CD4-positive, alpha-beta T cell (primary cell): Measurements from ENCODE around the gene SIAH1. TPM values are rescaled to one million over a fixed set of nuclear protein-coding genes. Genes with fewer than 3 reads are reported as not detected.
A peak's percentile ranks its signal among the peaks of the same experiment; 100 is the strongest.

Experiments
- ATAC-seq: fragments of 200-7000 bp; cut with Tn5 transposase; one replicate; pipeline ENCODE4 v1.10.0; 2022; ENCODE audit warnings: mild to moderate bottlenecking; ENCODE audit not compliant: poor library complexity
- CTCF ChIA-PET: fragments of 350-600 bp; sonication (Branson Sonifier 250); formaldehyde crosslinking; loops from one replicate; lab custom pipeline; 2021; ENCODE audit warnings: antibody characterized with exemption, inconsistent platforms; lab: Charles Lee
- POLR2A ChIA-PET: fragments of 350-600 bp; sonication (Branson Sonifier 250); formaldehyde crosslinking; loops from one replicate; lab custom pipeline; 2021; ENCODE audit warnings: antibody characterized with exemption, inconsistent platforms; lab: Charles Lee
- DNase-seq, 14 experiments: peaks; one replicate each; pipeline ENCODE4 v3.0.0-alpha.2; 2013 to 2020; ENCODE audit warnings: mixed read lengths in 2 of 14
- H3K27ac ChIP-seq, 2 donors: one replicate each; pipeline versions ENCODE4 v1.5.1 to v1.7.0; 2013; ENCODE audit warnings: low read length in 2 of 2, low read depth in 1 of 2, mild to moderate bottlenecking in 1 of 2
- H3K27me3 ChIP-seq, 2 experiments: 1 replicate in 1 of 2; 2 replicates in 1 of 2; pipeline versions ENCODE4 v1.6.1 to v1.7.0; 2013; ENCODE audit warnings: low read length in 2 of 2, control low read depth in 1 of 2, mild to moderate bottlenecking in 1 of 2, moderate library complexity in 1 of 2; ENCODE audit not compliant: insufficient read depth in 2 of 2, control insufficient read depth in 1 of 2
- H3K36me3 ChIP-seq: one replicate; pipeline ENCODE4 v1.6.1; 2013; ENCODE audit warnings: low read length, control low read depth; ENCODE audit not compliant: insufficient read depth
- H3K4me1 ChIP-seq: one replicate; pipeline ENCODE4 v1.6.1; 2013; ENCODE audit warnings: low read length, control low read depth; ENCODE audit not compliant: insufficient read depth
- H3K4me3 ChIP-seq: one replicate; pipeline ENCODE4 v1.5.1; 2013; ENCODE audit warnings: mild to moderate bottlenecking, low read length, moderate library complexity
- H3K9me3 ChIP-seq, 2 experiments: 1 replicate in 1 of 2; 2 replicates in 1 of 2; pipeline versions ENCODE4 v1.6.1 to v1.7.0; 2013; ENCODE audit warnings: low read length in 2 of 2, mild to moderate bottlenecking in 2 of 2, control low read depth in 1 of 2, moderate library complexity in 1 of 2; ENCODE audit not compliant: control insufficient read depth in 1 of 2, insufficient read depth in 1 of 2
- H3K27ac Mint-ChIP-seq: one replicate; pipeline ENCODE4 v1.8.0; 2020; ENCODE audit warnings: mixed read lengths
- H3K27me3 Mint-ChIP-seq: one replicate; pipeline ENCODE4 v1.8.0; 2021; ENCODE audit warnings: mixed read lengths
- H3K36me3 Mint-ChIP-seq: one replicate; pipeline ENCODE4 v1.8.0; 2021; ENCODE audit warnings: low read depth, mixed read lengths
- H3K4me1 Mint-ChIP-seq: one replicate; pipeline ENCODE4 v1.8.0; 2021; ENCODE audit warnings: low read depth, mixed read lengths
- H3K4me3 Mint-ChIP-seq: one replicate; pipeline ENCODE4 v1.8.0; 2020; ENCODE audit warnings: mild to moderate bottlenecking, mixed read lengths
- H3K9me3 Mint-ChIP-seq: one replicate; pipeline ENCODE4 v1.8.0; 2020; ENCODE audit warnings: mixed read lengths
- CTCF ChIP-seq: fragments of 200-600 bp; IDR thresholded peaks from one replicate; pipeline ENCODE4 v1.8.0; 2022; ENCODE audit warnings: antibody characterized with exemption, mild to moderate bottlenecking
- intact Hi-C, 2 experiments: fragments of 100-400 bp; cut with DNase I in 1 of 2; cut with micrococcal nuclease in 1 of 2; formaldehyde crosslinking; loops; one replicate each; pipeline versions ENCODE4 v1.15.1 to v1.9.0; 2023 to 2025; cut with DNase I, micrococcal nuclease
- total RNA-seq, 174 experiments: library from RNA in 2 of 174; stranded (reverse) in 2 of 174; gene quantifications; one replicate each; pipeline ENCODE4 v1.2.3 and lab custom pipeline; 2021 to 2026

Gene SIAH1
- total RNA-seq, 2 experiments from 2014 or later, result 40.9 to 43.0 TPM

GRCh38 chr16:48366165-48367093 lies 18.8 kb downstream of the SIAH1 start:
- ATAC-seq (peak; percentile 88), DNase-seq (peak in 12 of 14 experiments; percentile 17 to 85 (median 38))
- peaks cover 9% of the 10 kb centered on the region for H3K36me3 Mint-ChIP-seq
- peaks cover 17% of the 10 kb centered on the region for H3K4me1 ChIP-seq
- no peaks in the 10 kb centered on the region for H3K27me3 Mint-ChIP-seq
- H3K4me1 Mint-ChIP-seq, result peaks cover 59% of the 10 kb centered on the region
- CTCF ChIA-PET, result interaction anchor here (0.6 to 4.8 kb wide), 9 partner anchors 9 to 264 kb away, joined by 3 to 28 read pairs (median 6); partner anchors contain the start of gene SIAH1
- no peak for TF ChIP-seq CTCF
- intact Hi-C loops, result loop anchor here (1.0 to 2.0 kb wide), 3 partner anchors 13 to 247 kb away; partner anchors contain the start of gene SIAH1 (in 2 of the 2)
- peak overlapping the region; percentile 67 for H3K4me3 ChIP-seq
- H3K27ac ChIP-seq, result peak overlapping the region; percentile 81
- peaks cover 6% of the 10 kb centered on the region for H3K36me3 ChIP-seq
- peak overlapping the region; percentile 98 for H3K27ac Mint-ChIP-seq
- H3K9me3 Mint-ChIP-seq, result no peaks in the 10 kb centered on the region
- POLR2A ChIA-PET, result interaction anchor here (0.7 to 6.4 kb wide), 17 partner anchors 9 to 1535 kb away, joined by 3 to 118 read pairs (median 5); partner anchors contain the start of genes C16orf87, LONP2, N4BP1 and SIAH1
- peak overlapping the region; percentile 100 for H3K4me3 Mint-ChIP-seq
- no peaks in the 10 kb centered on the region for H3K9me3 ChIP-seq
- no peaks in the 10 kb centered on the region for H3K27me3 ChIP-seq

- Mint-ChIP-seq H3K36me3 (peaks cover 16% of the 10 kb centered on the region), H3K4me3 (peak overlapping the region; percentile 100), H3K4me1 (peaks cover 55% of the 10 kb centered on the region), H3K9me3 (no peaks in the 10 kb centered on the region), H3K27me3 (no peaks in the 10 kb centered on the region), H3K27ac (peak overlapping the region; percentile 98)
- ChIA-PET CTCF (interaction anchor here (0.6 to 4.8 kb wide), 10 partner anchors 8 to 265 kb away, joined by 3 to 28 read pairs (median 6); partner anchors contain the start of gene SIAH1), POLR2A (interaction anchor here (0.7 to 6.4 kb wide), 17 partner anchors 8 to 1535 kb away, joined by 3 to 118 read pairs (median 5); partner anchors contain the start of genes C16orf87, LONP2, N4BP1 and SIAH1)
- Histone ChIP-seq H3K27ac (peak overlapping the region; percentile 81), H3K36me3 (peaks cover 8% of the 10 kb centered on the region), H3K27me3 (no peaks in the 10 kb centered on the region), H3K4me1 (peaks cover 17% of the 10 kb centered on the region), H3K9me3 (no peaks in the 10 kb centered on the region), H3K4me3 (peak overlapping the region; percentile 67)
- peak; percentile 82 for ATAC-seq
- peak; percentile 49 to 86 (median 68) for DNase-seq
- no peak for TF ChIP-seq CTCF
- intact Hi-C loops, result loop anchor here (1.0 to 2.0 kb wide), 3 partner anchors 12 to 248 kb away; partner anchors contain the start of gene SIAH1 (in 2 of the 2)
Measured at GRCh38 chr16:48365601-48366164, 19.5 kb downstream of the SIAH1 start.

- ATAC-seq, result no peak
- Mint-ChIP-seq H3K27me3 (no peaks in the 10 kb centered on the region), H3K4me1 (peaks cover 53% of the 10 kb centered on the region), H3K9me3 (no peaks in the 10 kb centered on the region), H3K27ac (peak overlapping the region; percentile 98), H3K4me3 (peak overlapping the region; percentile 100), H3K36me3 (peaks cover 20% of the 10 kb centered on the region)
- no peak for DNase-seq
- H3K27me3 ChIP-seq, result no peaks in the 10 kb centered on the region
- peaks cover 8% of the 10 kb centered on the region for H3K36me3 ChIP-seq
- peak overlapping the region in 1 of 2 donors; percentile 81 for H3K27ac ChIP-seq
- H3K9me3 ChIP-seq, result no peaks in the 10 kb centered on the region
- POLR2A ChIA-PET, result interaction anchor here (1.6 to 6.4 kb wide), 8 partner anchors 12 to 265 kb away, joined by 10 to 118 read pairs (median 18); partner anchors contain the start of genes N4BP1 and SIAH1
- no peak for TF ChIP-seq CTCF
- H3K4me3 ChIP-seq, result peak overlapping the region; percentile 67
- intact Hi-C loops, result no loop called here
- H3K4me1 ChIP-seq, result peaks cover 17% of the 10 kb centered on the region
- CTCF ChIA-PET, result interaction anchor here (1.2 to 4.8 kb wide), 4 partner anchors 8 to 266 kb away, joined by 3 to 28 read pairs (median 8); partner anchors contain the start of gene SIAH1
Measured at GRCh38 chr16:48365025-48365600, 20.1 kb downstream of the SIAH1 start.
